ENCODE results near the gene SIRPB2. TPM values are rescaled to one million over a fixed set of nuclear protein-coding genes. Genes with fewer than 3 reads are reported as not detected.
A peak's percentile ranks its signal among the peaks of the same experiment; 100 is the strongest.

SIRPB2 gene
- total and polyA plus RNA-seq, 8 donors, result 0.09 to 3.4 (median 0.57) TPM

- WGBS, 2 donors, result 46 to 48% methylated on average over 2 of the region's 2 CpGs
Measured at GRCh38 chr20:1491860-1492642, 831 bp upstream of the SIRPB2 start.

DNA sequence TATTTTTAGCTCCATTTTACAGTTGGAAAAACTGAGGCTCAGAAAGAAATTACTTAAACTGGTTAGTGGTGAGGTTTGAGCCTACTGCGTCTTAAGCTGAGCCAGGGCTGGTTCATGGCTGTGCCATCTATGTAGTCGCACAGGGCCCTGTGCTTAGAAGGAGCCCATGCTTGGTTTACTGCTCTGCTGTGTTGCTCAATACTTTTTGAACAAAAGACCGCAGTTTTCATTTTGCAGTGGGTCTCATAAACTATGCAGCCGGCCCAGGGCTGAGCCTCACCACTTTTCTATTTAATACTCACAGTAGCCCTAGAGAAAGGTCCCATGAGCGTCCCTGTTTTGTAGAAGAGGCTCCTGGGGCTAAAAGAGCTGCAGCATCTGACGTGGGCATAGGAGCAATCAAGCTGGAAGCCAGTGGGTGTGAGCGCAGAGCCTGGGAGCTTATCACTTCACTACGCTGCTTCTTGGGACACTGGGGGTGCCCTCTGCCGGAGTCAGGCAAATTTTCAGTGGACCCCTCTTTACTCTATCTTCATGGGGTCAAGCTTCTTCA, 501 bp downstream of the SIRPB2 start:
- no peak for TF ChIP-seq CTCF (IDR thresholded peaks at IDR 0.05)
- peak overlapping the region in 2 of 4 donors; percentile 46 to 55 for H3K27ac ChIP-seq
- H3K27me3 ChIP-seq, result no peaks in the 10 kb centered on the region
- intact Hi-C loops (cut with DNase I), result no loop called here
- peak overlapping the region in 1 of 4 donors; percentile 18 for H3K4me3 ChIP-seq
- ATAC-seq, result peak in 2 of 4 donors; percentile 24 to 33
- H3K36me3 ChIP-seq, result no peaks in the 10 kb centered on the region
- WGBS, 2 donors, result 65 to 72% methylated on average over 9 of the region's 9 CpGs
- no peaks in the 10 kb centered on the region for H3K4me1 ChIP-seq
- FAIRE-seq, result no peak
- no peak for DNase-seq
- no peaks in the 10 kb centered on the region for H3K9me3 ChIP-seq

More at GRCh38 chr20:1491860-1492642, 831 bp upstream of the SIRPB2 start:
- intact Hi-C loops (cut with DNase I), result no loop called here
- FAIRE-seq (no peak), DNase-seq (no peak), ATAC-seq (peak in 1 of 4 donors; percentile 47)
- no peaks in the 10 kb centered on the region for H3K4me1 ChIP-seq
- H3K27me3 ChIP-seq, result no peaks in the 10 kb centered on the region
- no peaks in the 10 kb centered on the region for H3K36me3 ChIP-seq
- no peak overlapping the region for H3K4me3 ChIP-seq
- TF ChIP-seq CTCF (IDR thresholded peaks at IDR 0.05), result no peak
- H3K9me3 ChIP-seq, result no peaks in the 10 kb centered on the region
- H3K27ac ChIP-seq, result peak overlapping the region in 2 of 4 donors; percentile 46 to 55

DNA sequence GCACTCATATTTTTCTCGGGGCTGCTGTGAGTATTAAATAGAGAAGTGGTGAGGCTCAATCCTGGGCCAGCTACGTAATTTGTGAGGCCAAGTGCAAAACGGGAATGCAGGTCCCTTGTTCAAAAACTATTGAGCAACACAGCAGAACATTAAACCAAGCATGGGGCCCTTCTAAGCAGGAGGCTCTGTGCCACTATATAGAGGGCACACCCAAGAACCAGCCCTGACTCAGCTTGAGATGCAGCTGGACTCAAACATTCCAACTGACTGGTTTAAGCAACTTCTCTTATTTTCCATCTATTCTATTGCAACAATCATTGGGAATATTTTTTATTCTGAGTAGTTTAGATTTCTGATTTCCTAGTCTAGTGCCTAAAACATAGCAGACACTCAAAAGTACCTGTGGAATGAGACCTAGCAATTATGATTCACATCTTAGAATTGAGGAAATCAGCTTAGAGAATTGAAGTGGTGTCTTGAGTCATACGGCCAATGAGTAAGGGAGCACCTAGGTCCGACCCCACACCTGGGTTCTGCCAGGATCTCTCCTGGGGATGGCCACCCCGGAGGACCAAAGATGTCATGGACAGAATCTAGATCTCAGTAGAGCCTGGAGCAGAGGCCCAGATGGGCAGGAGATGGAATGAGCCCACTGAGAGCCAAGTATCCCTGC, 1.3 kb downstream of the SIRPB2 start:
- no peaks in the 10 kb centered on the region for H3K36me3 ChIP-seq
- 58 to 65% methylated on average over 6 of the region's 6 CpGs for WGBS, 2 donors
- no peaks in the 10 kb centered on the region for H3K27me3 ChIP-seq
- H3K27ac ChIP-seq, result peak overlapping the region in 1 of 4 donors; percentile 46
- DNase-seq (no peak), FAIRE-seq (no peak), ATAC-seq (peak in 2 of 4 donors; percentile 49 to 65)
- peak overlapping the region in 1 of 4 donors; percentile 18 for H3K4me3 ChIP-seq
- H3K9me3 ChIP-seq, result no peaks in the 10 kb centered on the region
- no peak for TF ChIP-seq CTCF (IDR thresholded peaks at IDR 0.05)
- no peaks in the 10 kb centered on the region for H3K4me1 ChIP-seq
- intact Hi-C loops (cut with DNase I), result no loop called here

DNA sequence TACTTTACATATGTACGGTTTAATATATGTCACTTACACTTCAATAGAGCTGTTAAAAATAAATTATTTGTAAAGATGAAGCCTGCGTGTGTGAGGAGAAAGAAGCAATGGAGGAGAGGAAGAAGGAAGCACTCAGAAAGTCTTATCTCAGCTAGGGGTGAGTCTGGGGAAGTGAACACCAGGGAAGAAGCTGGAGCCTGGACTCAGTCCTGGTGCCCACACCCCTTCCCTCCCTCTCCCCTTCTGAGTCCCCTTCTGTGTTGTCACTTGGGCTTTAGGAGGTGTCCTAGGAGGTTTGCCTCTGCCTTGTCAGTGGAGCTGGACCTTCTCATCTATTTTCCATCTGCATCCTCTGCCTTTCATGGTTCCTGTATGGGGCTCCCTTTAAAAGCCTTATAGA, 1.9 kb downstream of the SIRPB2 start:
- TF ChIP-seq CTCF (IDR thresholded peaks at IDR 0.05), result no peak
- Histone ChIP-seq H3K4me3 (peak overlapping the region in 1 of 4 donors; percentile 18), H3K27ac (no peak overlapping the region), H3K36me3 (no peaks in the 10 kb centered on the region), H3K4me1 (no peaks in the 10 kb centered on the region), H3K9me3 (no peaks in the 10 kb centered on the region), H3K27me3 (no peaks in the 10 kb centered on the region)
- DNase-seq, result no peak
- FAIRE-seq, result no peak
- intact Hi-C loops (cut with DNase I), result no loop called here
- WGBS, 2 donors, result 57 to 58% methylated on average over 2 of the region's 2 CpGs
- peak in 1 of 4 donors; percentile 17 for ATAC-seq

All from pancreas (tissue), 10 donors.